HG03565 (cell line): ENCODE results near the gene INSM1.

Experiments
- ATAC-seq: cut with Tn5 transposase; IDR thresholded peaks from one replicate; pipeline ENCODE4 v1.9.1; 2021; ENCODE audit warnings: mild to moderate bottlenecking, moderate library complexity; ENCODE audit not compliant: unreplicated experiment

The INSM1 gene

GRCh38 chr20:20393207-20394120, 25.6 kb downstream of the INSM1 start:
- ATAC-seq, result no peak

GRCh38 chr20:20395087-20395486, 27.2 kb downstream of the INSM1 start:
- ATAC-seq, result no peak

- no peak for ATAC-seq
Observed at GRCh38 chr20:20395903-20396568, 28.1 kb downstream of the INSM1 start.

- ATAC-seq, result no peak
Observed at GRCh38 chr20:20396794-20397193, 28.9 kb downstream of the INSM1 start.

- ATAC-seq, result no peak
Observed at GRCh38 chr20:20398123-20398522, 30.2 kb downstream of the INSM1 start.

GRCh38 chr20:20399531-20400500, 31.9 kb downstream of the INSM1 start:
- no peak for ATAC-seq

- ATAC-seq, result no peak
Observed at GRCh38 chr20:20401991-20402390, 34.1 kb downstream of the INSM1 start.

GRCh38 chr20:20404633-20405032, 36.7 kb downstream of the INSM1 start:
- no peak for ATAC-seq

- ATAC-seq, result no peak
Observed at GRCh38 chr20:20405623-20406022, 37.7 kb downstream of the INSM1 start.

- ATAC-seq, result no peak
Observed at GRCh38 chr20:20406306-20406705, 38.4 kb downstream of the INSM1 start.

GRCh38 chr20:20407891-20408805, 40.2 kb downstream of the INSM1 start:
- ATAC-seq, result no peak

GRCh38 chr20:20409331-20409730, 41.4 kb downstream of the INSM1 start:
- ATAC-seq, result no peak

- no peak for ATAC-seq
Observed at GRCh38 chr20:20410678-20411077, 42.8 kb downstream of the INSM1 start.

GRCh38 chr20:20411402-20411801, 43.5 kb downstream of the INSM1 start:
- no peak for ATAC-seq

GRCh38 chr20:20411836-20412235, 43.9 kb downstream of the INSM1 start:
- no peak for ATAC-seq

- ATAC-seq, result no peak
Observed at GRCh38 chr20:20412750-20413149, 44.8 kb downstream of the INSM1 start.

- ATAC-seq, result no peak
Observed at GRCh38 chr20:20413810-20414281, 45.9 kb downstream of the INSM1 start.

GRCh38 chr20:20414640-20415220, 46.8 kb downstream of the INSM1 start:
- no peak for ATAC-seq

- no peak for ATAC-seq
Observed at GRCh38 chr20:20415321-20415720, 47.4 kb downstream of the INSM1 start.
